ENCODE measurements around the gene GRIA4.

The GRIA4 gene

GRCh38 chr11:105609832-105610781 lies at the start of gene GRIA4:
GRIA4 (plus strand) TSS chr11:105610073; CDS start chr11:105610998, 925 bp downstream.
- peak; percentile 80 to 81 for DNase-seq

- DNase-seq, result no peak
Observed at GRCh38 chr11:105573091-105573490, 36.8 kb upstream of the GRIA4 start.

- DNase-seq, result no peak
Observed at GRCh38 chr11:105574974-105575373, 34.9 kb upstream of the GRIA4 start.

- DNase-seq, result no peak
Observed at GRCh38 chr11:105577641-105578040, 32.2 kb upstream of the GRIA4 start.

GRCh38 chr11:105579111-105579510 lies 30.8 kb upstream of the GRIA4 start:
- DNase-seq, result no peak

- no peak for DNase-seq
Observed at GRCh38 chr11:105582497-105582896, 27.4 kb upstream of the GRIA4 start.

GRCh38 chr11:105588001-105588400 lies 21.9 kb upstream of the GRIA4 start:
- no peak for DNase-seq

- DNase-seq, result no peak
Observed at GRCh38 chr11:105589346-105589745, 20.5 kb upstream of the GRIA4 start.

GRCh38 chr11:105592035-105592434 lies 17.8 kb upstream of the GRIA4 start:
- DNase-seq, result no peak

GRCh38 chr11:105598371-105598770 lies 11.5 kb upstream of the GRIA4 start:
- no peak for DNase-seq

- no peak for DNase-seq
Observed at GRCh38 chr11:105603156-105603555, 6.7 kb upstream of the GRIA4 start.

- peak in 1 of 2 donors; percentile 13 for DNase-seq
Observed at GRCh38 chr11:105609341-105609781, 512 bp upstream of the GRIA4 start.

- DNase-seq, result no peak
Observed at GRCh38 chr11:105610871-105611571, 1.1 kb downstream of the GRIA4 start.

- peak in 1 of 2 donors; percentile 13 for DNase-seq
Observed at GRCh38 chr11:105611572-105612441, 1.9 kb downstream of the GRIA4 start.

GRCh38 chr11:105612771-105613170 lies 2.9 kb downstream of the GRIA4 start:
- DNase-seq, result no peak

- DNase-seq, result no peak
Observed at GRCh38 chr11:105613183-105613582, 3.3 kb downstream of the GRIA4 start.

GRCh38 chr11:105618343-105618955 lies 8.6 kb downstream of the GRIA4 start:
- DNase-seq, result no peak

GRCh38 chr11:105619556-105619955 lies 9.7 kb downstream of the GRIA4 start:
- no peak for DNase-seq

- DNase-seq, result no peak
Observed at GRCh38 chr11:105622016-105622415, 12.1 kb downstream of the GRIA4 start.

GRCh38 chr11:105632316-105632715 lies 22.4 kb downstream of the GRIA4 start:
- DNase-seq, result no peak

GRCh38 chr11:105635466-105635865 lies 25.6 kb downstream of the GRIA4 start:
- no peak for DNase-seq

- DNase-seq, result no peak
Observed at GRCh38 chr11:105636496-105636895, 26.6 kb downstream of the GRIA4 start.
